HG02938 (cell line): ENCODE measurements around the gene CFAP90.

ENCODE experiments used
- ATAC-seq: cut with Tn5 transposase; IDR thresholded peaks from one replicate; pipeline ENCODE4 v1.9.1; 2021; ENCODE audit warnings: mild to moderate bottlenecking, moderate library complexity; ENCODE audit not compliant: unreplicated experiment

The CFAP90 gene

GRCh38 chr5:7850395-7851239, at the start of gene CFAP90:
Gene CFAP90 (minus strand): TSS chr5:7851133. CDS start chr5:7851021, 112 bp downstream.
- ATAC-seq: no peak

GRCh38 chr5:7897014-7897600, 46.2 kb upstream of the CFAP90 start:
- no peak for ATAC-seq

GRCh38 chr5:7894860-7895259, 43.9 kb upstream of the CFAP90 start:
- ATAC-seq: peak; percentile 99

GRCh38 chr5:7894439-7894838, 43.5 kb upstream of the CFAP90 start:
- ATAC-seq: no peak

- ATAC-seq: no peak
Measured at GRCh38 chr5:7888901-7889300, 38.0 kb upstream of the CFAP90 start.

GRCh38 chr5:7886849-7887475, 36.0 kb upstream of the CFAP90 start:
- peak; percentile 64 for ATAC-seq

GRCh38 chr5:7884491-7885267, 33.7 kb upstream of the CFAP90 start:
- ATAC-seq: no peak

- ATAC-seq: no peak
Measured at GRCh38 chr5:7882926-7883325, 32.0 kb upstream of the CFAP90 start.

- no peak for ATAC-seq
Measured at GRCh38 chr5:7881816-7882215, 30.9 kb upstream of the CFAP90 start.

- no peak for ATAC-seq
Measured at GRCh38 chr5:7881091-7881490, 30.2 kb upstream of the CFAP90 start.

GRCh38 chr5:7878381-7878873, 27.5 kb upstream of the CFAP90 start:
- peak; percentile 99 for ATAC-seq

GRCh38 chr5:7877851-7878250, 26.9 kb upstream of the CFAP90 start:
- no peak for ATAC-seq

GRCh38 chr5:7876867-7877266, 25.9 kb upstream of the CFAP90 start:
- peak; percentile 38 for ATAC-seq

GRCh38 chr5:7875151-7875550, 24.2 kb upstream of the CFAP90 start:
- ATAC-seq: no peak

GRCh38 chr5:7874639-7875038, 23.7 kb upstream of the CFAP90 start:
- ATAC-seq: no peak

GRCh38 chr5:7873216-7873615, 22.3 kb upstream of the CFAP90 start:
- ATAC-seq: no peak

GRCh38 chr5:7872517-7873130, 21.7 kb upstream of the CFAP90 start:
- ATAC-seq: no peak

- ATAC-seq: no peak
Measured at GRCh38 chr5:7871653-7872052, 20.7 kb upstream of the CFAP90 start.

GRCh38 chr5:7869474-7870136, 18.7 kb upstream of the CFAP90 start:
- ATAC-seq: peak; percentile 27
